GM19438 (cell line): ENCODE results near the gene RPLP1.

Source experiments
- ATAC-seq: cut with Tn5 transposase; IDR thresholded peaks from one replicate; pipeline ENCODE4 v1.9.1; 2021; ENCODE audit warnings: low read depth; ENCODE audit not compliant: unreplicated experiment

Gene RPLP1

GRCh38 chr15:69491038-69491505, 38.5 kb downstream of the RPLP1 start:
- no peak for ATAC-seq

- no peak for ATAC-seq
Measured at GRCh38 chr15:69493406-69493805, 40.8 kb downstream of the RPLP1 start.

- ATAC-seq = no peak
Measured at GRCh38 chr15:69496001-69496400, 43.4 kb downstream of the RPLP1 start.

GRCh38 chr15:69497076-69497475, 44.5 kb downstream of the RPLP1 start:
- ATAC-seq = no peak

- ATAC-seq = no peak
Measured at GRCh38 chr15:69497667-69498066, 45.0 kb downstream of the RPLP1 start.

GRCh38 chr15:69498282-69498681, 45.7 kb downstream of the RPLP1 start:
- no peak for ATAC-seq

GRCh38 chr15:69498987-69499386, 46.4 kb downstream of the RPLP1 start:
- ATAC-seq = no peak

GRCh38 chr15:69499521-69500211, 47.0 kb downstream of the RPLP1 start:
- ATAC-seq = no peak

GRCh38 chr15:69500339-69500738, 47.7 kb downstream of the RPLP1 start:
- no peak for ATAC-seq

GRCh38 chr15:69501456-69501855, 48.8 kb downstream of the RPLP1 start:
- ATAC-seq = no peak

GRCh38 chr15:69502470-69503045, 49.9 kb downstream of the RPLP1 start:
- no peak for ATAC-seq

- no peak for ATAC-seq
Measured at GRCh38 chr15:69504352-69505040, 51.9 kb downstream of the RPLP1 start.
